Measurements from ENCODE around the gene RING1.
A peak's percentile ranks its signal among the peaks of the same experiment; 100 is the strongest.

The RING1 gene

GRCh38 chr6:33172688-33173534 is 35.4 kb upstream of the RING1 start:
- DNase-seq: no peak

GRCh38 chr6:33173535-33174180 is 34.6 kb upstream of the RING1 start:
- DNase-seq: no peak

DNA sequence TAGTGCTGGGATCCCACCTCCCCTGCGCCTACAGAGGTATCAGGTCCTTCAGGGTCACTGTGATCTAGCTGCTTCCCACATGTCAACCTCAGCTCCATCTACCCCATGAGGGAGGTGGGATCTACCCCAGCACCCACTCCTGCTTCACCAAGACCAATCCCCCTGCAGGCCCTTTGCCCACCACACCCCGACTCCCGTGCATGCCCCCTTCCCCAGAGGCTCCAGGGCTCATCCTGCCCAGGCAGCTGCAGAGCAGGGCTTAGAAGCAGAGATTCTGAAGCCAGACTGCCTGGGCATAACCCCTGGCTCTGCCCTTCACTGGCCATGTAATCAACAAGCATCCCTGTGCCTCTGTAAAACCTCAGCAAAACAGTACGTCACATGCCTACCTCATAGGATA is 33.5 kb upstream of the RING1 start:
- no peak for DNase-seq

GRCh38 chr6:33175436-33176069 is 32.7 kb upstream of the RING1 start:
- DNase-seq: no peak

GRCh38 chr6:33176906-33177305 is 31.4 kb upstream of the RING1 start:
- DNase-seq: no peak

GRCh38 chr6:33177552-33178446 is 30.5 kb upstream of the RING1 start:
- no peak for DNase-seq

DNA sequence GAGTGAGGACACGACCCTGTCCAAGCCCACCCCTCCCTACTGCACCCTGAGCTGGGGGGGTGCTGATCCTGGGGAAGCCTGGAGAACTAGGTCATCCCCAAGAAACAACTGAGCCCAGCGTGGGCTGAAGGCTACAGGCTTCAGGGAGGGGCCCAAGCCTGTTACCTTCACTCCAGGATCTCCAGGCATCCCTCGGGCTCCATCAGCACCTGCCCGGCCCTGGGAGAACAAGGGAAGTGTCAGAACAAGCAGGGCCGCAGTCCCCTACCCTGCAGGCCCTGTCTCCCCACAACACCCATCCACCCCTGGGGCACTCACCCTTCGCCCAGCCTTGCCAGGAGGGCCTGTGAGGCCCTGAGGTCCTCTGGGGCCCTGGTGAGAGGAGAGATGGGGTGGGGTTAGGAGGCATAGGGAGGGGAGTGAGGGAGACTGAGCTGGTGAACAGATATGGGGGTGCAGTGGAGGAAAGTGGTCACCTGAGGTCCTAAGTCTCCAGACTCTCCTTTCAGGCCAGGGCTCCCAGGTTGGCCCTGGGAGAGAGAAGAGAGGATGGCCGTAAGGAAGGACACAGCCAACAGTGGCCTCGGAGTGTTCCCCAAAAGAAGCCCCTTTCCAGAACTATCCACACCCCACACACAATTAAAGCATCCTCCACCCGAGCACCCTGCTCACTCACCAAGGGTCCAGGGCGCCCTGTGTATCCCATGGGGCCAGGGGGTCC is 29.4 kb upstream of the RING1 start:
- DNase-seq: no peak

DNA sequence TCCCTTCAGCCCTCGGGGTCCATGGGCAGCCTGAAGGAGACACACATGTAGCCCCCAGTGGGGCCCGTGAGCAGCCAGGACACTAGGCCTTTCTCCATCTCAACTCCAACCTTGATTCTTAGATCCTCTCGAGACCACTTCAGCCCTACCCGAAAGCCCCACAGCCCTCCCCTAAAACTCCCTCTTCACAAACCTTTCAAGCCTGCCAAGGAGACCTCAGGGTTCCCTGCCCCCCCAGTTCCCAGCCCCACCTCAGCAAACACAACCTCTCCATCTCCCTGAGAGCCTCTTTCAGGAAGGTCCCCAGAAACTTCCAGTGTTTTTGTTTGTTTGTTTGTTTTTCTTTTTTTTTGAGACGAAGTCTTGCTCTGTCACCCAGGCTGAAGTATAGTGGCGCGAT is 27.2 kb upstream of the RING1 start:
- no peak for DNase-seq

- no peak for DNase-seq
Observed at GRCh38 chr6:33183071-33183683, 25.1 kb upstream of the RING1 start.

- DNase-seq: no peak
Observed at GRCh38 chr6:33185190-33185589, 23.1 kb upstream of the RING1 start.

GRCh38 chr6:33185654-33186187 is 22.6 kb upstream of the RING1 start:
- no peak for DNase-seq

- DNase-seq: no peak
Observed at GRCh38 chr6:33187809-33188208, 20.5 kb upstream of the RING1 start.

- no peak for DNase-seq
Observed at GRCh38 chr6:33189164-33189563, 19.1 kb upstream of the RING1 start.

- no peak for DNase-seq
Observed at GRCh38 chr6:33189625-33190448, 18.5 kb upstream of the RING1 start.

DNA sequence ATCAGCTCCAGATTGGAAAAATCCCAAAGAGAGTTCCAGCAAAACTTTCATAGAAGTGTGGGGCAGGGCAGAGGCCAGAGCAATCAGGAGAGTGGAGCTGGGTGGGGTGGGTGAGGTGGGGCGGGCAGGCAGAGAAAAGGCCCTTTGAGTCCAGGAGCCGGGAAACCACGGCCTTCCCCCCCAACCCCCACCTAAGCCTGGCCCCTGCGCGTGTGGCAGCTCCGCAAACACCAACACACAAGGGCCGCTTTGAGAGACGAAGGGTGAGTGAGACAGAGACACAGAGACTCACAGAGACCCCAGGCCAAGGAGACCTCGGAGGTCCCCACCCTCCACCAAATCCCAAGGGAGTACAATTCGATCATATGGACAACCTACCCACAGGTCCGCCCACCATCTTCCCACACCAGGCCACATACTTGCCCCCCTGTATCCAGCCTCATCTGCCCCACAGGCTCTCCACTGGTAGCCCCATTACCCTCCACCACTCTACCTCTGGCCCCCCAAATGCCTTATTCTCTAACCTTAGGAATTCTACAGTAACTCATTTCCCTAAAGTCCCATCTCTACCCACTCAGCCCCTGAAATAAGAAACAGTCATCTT is 17.7 kb upstream of the RING1 start:
- DNase-seq: no peak

DNA sequence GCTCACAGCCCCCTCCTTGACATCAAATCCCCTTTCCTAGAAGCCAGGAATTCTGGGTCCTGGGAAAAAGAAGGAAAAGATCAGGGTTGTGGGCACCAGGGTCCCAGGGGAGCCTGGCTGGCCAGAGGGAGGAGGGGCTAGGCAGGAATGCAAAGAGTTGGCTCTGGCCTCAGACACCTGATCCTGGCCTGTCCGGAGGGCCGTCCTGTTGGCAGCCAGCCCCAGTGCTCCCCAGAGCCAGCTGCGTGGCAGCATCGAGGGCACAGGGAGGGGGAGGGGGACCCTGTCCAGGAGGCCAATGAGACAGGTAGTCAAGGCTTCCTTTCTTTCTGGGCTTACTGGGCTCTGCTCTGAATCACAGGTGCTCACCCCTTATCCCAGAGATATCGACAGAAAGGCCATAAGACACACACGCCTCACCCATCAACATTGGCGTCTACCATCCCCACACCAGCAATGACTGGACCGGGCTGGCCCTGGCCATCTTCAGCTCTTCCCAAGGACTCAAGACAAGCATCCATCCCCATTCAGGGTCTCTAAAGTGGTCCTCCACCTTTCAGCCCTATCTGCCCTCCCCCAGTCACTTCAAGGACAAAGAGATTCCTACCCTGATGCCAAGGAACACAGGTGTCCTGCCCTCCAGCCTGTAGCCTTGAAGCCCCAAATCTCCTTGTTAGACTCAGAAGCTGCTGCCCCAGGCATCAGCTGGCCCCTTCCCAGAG is 16.8 kb upstream of the RING1 start:
- DNase-seq: no peak

GRCh38 chr6:33192105-33192646 is 16.1 kb upstream of the RING1 start, which contains the start of gene COL11A2:
TSS of gene COL11A2 (minus strand) at chr6:33192467. CDS start at chr6:33192240, 227 bp downstream.
- peak; percentile 48 for DNase-seq

GRCh38 chr6:33192671-33193602 is 15.4 kb upstream of the RING1 start:
- DNase-seq: peak; percentile 59
